NCI-H1436 treated with DMSO at 0.1 percent for 48 hours (cell line): ENCODE data around the gene POLR1G.
"Not testable (repeated sequence)": the region's sequence is repeated elsewhere in the genome, so short reads cannot be mapped to it uniquely, and the experiment has no call there.

Source experiments
- DNase-seq: peaks from one replicate; lab custom pipeline; 2025; lab: John Stamatoyannopoulos, UW

POLR1G gene

DNA sequence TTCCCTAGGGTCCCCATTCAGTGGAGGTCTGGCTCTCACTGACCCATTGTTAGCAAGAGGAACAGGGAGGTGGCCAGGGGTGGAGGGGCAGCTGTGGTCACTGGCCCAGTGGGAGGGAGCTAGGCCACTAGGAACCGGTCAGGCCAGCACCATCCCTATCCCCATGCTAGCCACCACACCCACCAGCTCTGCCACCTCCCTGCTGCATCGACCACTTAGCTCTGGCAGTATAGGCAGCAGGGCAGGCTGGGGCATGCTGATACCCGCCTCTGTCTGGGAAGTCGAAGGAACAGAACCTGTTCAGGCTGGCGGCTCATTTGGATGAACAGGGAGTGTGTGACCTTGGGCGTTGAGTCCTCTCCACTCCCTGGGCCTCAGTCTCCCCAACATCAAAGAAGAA is 6.3 kb upstream of the POLR1G start:
- DNase-seq, result no peak

DNA sequence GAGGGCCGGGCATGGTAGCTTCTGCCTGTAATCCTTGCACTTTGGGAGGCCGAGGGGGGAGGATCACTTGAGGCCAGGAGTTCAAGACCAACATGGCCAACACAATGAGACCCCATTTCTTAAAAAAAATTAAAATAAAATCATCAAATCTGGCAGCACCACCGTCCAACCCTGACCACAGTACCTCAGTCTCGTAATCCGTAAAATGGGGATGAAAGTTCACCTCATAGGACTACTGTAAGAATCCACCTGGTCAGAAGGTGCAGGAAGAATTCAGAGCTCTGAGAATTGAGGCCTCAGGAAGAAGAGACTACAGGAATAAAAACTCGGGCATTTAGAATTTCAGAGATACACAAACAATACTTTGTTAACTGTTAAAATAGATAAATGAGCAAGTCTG is 4.6 kb upstream of the POLR1G start:
- no peak for DNase-seq

DNA sequence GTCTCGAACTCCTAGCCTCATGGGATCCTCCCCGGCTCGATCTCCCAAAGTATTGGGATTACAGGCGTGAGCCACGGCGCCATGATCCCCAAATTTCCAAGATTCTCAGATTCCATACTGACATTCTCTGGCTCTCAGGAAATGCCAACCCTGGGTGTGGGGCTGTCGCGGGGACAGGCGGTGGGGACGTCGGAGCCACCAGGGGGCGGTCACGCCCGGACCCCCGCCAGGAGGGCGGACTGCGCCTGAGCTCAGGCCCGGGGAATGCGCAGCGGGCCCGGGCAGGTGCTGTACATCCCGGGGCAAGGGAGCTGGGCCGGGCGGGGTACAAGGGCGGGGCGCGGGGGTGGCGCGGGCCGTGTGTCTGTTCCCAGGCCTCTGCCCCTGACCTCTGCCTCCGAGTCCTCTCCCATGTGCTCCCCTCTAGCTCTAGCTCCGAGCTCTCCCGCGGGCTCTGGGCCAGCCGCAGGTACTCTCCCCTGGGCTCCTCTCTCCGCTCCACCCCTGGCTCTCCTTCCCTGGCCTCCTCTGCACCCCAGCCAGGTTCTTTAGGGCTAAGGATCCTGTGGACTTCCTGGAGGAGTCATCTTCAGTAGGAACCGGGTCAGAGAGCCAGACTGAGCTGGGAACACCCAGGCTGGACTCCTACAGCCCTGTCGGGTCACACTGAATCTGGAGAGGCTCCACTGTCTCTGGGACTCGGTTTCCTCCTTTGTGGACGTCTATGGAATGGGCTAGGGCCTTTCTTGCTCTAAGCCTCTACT is 4.0 kb upstream of the POLR1G start:
- no peak for DNase-seq

DNA sequence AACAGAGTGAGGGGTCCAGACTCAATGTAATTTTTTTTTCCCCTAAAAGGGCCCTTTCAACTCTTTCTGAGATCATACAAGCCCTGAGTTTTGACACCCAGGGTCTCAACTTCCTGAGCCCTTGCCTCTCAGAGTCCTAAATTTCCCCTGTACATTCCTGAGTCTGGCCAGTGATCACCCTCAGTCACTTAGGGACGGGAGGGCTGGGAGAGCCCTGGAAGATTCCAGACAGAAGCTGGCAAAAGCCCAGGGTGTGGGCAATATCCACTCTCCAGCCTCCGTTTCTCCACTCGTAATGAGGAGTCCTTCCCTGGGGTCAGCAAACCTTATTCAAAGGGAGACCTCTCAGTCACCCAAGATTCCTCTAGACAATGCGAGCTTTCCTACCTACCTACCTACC is 3.2 kb upstream of the POLR1G start:
- no peak for DNase-seq

DNA sequence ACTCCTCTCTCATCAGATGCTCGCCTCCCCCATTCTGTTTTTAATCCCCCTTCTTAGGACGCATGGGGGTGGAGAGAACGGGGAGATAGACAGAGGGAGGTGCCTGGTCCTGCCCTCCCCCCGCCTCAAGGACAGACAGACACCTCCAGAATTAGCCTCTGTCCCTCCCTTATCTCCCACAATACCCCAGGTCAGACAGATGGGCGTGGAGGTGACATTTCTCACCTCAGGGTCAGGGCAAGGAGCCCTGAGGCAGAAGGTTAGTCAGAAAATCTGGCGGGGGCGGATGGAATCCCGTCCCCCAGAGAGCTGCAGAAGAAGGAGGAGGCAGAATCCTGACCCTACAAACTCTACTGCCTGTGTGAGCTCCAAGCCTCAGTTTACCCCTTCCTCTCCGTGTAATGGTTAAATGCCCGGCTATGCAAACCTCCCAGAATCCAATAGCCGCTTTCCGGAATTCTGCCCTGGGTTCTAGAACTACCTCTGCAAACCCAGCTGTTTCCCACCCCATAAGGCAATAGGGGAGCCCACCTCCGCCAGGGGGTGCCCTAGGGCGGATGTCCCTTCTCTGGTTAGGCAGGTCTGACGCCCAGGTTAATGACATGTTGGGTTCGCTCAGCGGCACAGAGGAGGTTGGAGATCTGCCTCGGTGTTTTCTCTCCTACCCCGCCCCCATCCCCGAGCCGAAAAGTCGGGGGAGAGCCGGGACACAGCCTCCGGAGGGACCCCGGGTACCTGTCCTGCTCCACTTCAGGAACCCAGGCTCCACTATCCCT is 2.5 kb upstream of the POLR1G start:
- DNase-seq, result no peak

DNA sequence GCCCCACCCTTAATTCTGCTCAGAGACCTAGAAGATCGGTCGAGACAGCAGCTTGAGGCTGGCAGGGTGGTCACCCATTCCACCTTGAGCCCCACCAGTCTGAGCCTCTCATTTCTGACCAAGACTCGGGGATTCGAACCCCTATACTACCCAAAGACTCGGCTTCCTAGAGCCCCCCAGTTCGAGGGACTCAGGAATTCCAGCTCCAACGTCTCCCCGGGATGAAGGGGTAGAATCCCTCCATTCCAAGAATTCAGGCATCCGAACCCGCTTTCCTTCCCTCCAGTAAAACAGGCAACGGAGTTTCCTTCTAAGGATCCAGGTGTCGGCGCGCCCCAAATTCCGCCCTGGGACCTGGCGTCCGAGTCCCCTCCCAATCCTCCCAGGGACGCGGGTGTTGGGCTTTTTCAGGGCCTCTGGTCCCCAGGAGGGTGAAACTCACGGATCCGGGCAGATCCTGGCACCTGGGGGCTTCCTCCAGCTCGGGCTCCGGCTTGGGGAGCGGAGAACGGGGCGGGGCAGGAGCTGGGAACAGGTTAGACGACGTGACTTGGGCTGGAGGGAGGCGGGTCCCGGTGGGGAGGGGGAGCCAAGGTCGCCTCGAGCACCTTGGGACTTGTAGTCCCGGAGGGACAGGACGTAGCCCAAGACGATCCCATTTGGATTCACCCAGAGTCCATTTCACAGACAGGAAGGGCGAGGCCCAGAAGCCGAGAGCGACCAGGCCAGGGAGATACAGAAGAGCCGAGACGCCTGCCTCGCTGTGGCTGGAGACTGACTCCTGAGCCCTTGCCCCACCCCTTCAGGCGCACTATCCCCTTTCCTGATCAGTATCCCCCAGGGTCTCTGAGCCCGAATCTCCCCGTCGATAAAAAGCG is 1.6 kb upstream of the POLR1G start, which contains the start of gene PPP1R13L:
Gene PPP1R13L, minus strand, starts transcription at position 513 of the 878 bp plus-strand sequence. CDS start 6,751 bp downstream, outside the sequence.
- peak; percentile 8 for DNase-seq

DNA sequence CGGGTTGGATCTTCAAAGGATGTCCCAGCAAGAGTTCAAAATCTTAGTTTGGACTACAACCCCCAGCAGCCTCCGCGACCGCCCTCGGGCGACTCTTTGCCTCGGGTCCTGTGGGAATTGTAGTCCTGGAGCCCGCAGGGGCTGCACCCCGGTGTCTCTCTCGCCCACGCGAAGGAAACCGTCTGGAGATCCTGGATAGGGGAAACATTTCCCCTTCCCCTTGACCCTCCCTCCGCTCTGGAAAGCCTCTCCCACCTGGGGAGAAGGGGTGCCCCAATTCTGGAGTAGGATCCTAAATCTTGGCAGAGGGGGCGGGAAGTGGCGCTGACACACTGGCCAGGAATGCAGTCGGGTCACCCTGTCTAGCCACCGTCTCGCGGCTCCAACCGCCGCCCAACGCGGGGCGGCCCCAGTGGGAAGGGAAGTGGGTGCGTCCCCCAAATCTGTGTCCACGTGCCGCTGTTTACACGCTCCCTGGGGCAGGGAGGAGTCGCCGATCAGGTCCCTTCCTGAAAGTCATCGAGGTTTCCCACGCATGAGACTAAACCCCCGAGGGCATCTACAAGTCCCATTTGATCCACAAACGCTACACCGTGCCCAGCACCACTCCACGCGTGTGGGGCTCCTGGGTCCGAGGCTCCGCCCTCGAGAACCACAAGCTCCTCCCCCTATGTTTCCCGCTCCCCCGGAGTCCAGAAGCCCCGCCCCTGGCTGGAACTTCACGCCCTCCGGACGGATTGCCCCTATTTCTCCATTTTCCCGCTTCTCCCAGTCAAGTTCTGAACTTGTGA is 814 bp upstream of the POLR1G start:
- DNase-seq, result peak; percentile 56

DNA sequence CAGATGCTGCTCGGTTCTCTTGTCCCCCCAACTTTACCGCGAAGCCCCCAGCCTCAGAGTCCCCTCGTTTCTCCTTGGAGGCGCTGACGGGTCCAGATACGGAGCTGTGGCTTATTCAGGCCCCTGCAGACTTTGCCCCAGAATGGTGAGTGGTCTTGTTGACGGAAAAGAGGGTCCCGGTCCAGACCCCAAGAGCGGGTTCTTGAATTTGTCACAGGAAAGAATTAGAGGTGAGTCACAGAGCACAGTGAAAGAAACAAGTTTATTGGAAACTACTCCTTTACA is 589 bp downstream of the POLR1G start:
- DNase-seq, result no peak

DNA sequence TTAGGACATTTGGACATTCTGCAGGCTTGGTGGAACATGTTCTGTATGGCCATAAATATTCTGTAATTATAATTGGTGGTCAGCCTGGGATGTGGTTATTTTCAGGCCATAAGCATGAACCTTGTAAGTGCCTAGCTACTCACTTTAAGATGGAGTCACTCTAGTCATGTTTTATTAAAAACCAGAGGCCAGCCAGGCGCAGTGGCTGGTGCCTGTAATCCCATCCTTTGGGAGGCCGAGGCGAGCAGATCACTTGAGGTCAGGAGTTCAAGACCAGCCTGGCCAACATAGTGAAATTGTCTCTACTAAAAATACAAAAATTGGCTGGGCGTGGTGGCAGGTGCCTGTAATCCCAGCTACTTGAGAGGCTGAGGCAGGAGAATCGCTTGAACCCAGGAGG is 1.1 kb downstream of the POLR1G start:
- DNase-seq, result not testable (repeated sequence)

DNA sequence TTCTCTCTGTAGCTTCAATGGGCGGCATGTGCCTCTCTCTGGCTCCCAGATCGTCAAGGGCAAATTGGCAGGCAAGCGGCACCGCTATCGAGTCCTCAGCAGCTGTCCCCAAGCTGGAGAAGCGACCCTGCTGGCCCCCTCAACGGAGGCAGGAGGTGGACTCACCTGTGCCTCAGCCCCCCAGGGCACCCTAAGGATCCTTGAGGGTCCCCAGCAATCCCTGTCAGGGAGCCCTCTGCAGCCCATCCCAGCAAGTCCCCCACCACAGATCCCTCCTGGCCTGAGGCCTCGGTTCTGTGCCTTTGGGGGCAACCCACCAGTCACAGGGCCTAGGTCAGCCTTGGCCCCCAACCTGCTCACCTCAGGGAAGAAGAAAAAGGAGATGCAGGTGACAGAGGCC is 1.7 kb downstream of the POLR1G start:
- no peak for DNase-seq

DNA sequence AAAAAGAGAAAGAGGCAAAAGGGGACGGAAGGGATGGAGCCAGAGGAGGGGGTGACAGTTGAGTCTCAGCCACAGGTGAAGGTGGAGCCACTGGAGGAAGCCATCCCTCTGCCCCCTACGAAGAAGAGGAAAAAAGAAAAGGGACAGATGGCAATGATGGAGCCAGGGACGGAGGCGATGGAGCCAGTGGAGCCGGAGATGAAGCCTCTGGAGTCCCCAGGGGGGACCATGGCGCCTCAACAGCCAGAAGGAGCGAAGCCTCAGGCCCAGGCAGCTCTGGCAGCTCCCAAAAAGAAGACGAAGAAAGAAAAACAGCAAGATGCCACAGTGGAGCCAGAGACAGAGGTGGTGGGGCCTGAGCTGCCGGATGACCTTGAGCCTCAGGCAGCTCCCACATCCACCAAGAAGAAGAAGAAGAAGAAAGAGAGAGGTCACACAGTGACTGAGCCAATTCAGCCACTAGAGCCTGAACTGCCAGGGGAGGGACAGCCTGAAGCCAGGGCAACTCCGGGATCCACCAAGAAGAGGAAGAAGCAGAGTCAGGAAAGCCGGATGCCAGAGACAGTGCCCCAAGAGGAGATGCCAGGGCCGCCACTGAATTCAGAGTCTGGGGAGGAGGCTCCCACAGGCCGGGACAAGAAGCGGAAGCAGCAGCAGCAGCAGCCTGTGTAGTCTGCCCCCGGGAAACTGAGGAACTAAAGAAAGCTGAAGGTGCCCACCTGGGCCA is 2.5 kb downstream of the POLR1G start:
- no peak for DNase-seq

DNA sequence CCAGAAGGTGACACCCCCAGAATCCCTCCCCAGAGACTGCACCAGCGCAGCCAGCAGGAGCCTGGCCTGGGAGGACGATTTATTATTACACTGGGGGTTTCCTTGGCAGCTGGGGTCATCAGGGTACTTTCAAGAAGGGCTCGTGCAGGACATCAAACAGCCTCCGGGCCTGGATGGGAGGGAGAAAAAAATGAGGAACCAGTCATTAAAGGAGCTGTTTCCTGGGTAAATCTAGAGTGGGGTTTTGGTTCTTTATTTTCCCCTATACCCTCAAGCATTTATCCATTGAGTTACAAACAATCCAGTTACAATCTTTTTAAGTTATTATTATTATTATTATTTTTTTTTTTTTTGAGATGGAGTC is 3.1 kb downstream of the POLR1G start:
- DNase-seq, result no peak

DNA sequence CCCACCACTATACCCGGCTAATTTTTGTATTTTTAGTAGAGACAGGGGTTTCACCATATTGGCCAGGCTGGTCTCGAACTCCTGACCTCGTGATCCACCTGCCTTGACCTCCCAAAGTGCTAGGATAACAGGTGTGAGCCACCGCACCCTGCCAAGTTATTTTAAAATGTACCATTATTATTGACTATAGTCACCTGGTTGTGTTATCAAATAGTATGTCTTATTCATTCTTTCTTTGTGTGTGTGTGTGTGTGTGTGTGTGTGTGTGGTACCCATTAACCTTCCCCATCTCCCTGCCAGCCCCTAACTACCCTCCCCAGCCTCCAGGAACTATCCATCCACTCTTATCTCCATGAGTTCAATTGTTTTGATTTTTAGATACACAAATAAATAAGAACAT is 3.9 kb downstream of the POLR1G start:
- not testable (repeated sequence) for DNase-seq

DNA sequence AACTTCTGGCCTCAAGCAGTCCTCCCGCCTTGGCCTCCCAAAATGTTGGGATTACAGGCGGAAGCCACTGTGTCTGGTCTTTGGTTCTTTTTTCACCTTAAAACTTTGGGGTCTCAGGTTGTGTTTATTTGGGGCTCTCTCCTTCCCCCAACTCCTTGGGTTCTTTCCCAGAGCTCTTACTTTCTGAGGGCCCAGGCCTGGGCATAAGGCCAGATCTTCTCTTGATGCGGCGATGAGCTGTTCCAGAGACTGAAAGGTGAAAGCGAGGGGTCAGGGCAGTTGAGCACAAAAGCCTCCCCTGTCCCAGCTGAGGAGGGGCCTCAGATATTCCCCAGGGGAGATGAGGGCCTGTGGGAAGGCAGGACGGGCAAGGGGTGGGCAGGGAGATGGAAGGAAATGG is 7.1 kb downstream of the POLR1G start:
- DNase-seq, result no peak

DNA sequence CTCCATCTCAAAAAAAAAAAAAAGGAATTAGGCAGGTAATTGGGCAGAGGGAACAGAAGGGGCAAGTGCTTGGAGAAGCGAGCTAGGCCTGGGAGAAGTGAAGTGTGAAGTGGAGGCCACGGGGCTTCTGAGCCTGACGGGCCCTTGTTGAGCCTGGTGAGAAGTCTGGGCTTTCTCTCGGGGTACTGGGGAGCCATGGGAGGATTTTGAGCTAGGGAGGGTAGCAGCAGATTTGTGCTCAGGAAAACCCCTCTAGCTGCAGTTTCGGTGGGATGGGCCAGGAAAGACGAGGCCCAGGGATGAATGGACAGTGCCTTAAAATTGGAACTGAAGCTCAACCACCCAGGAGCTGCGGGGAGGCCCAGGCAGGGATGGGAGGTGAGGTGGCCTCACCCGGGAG is 8.0 kb downstream of the POLR1G start:
- no peak for DNase-seq

DNA sequence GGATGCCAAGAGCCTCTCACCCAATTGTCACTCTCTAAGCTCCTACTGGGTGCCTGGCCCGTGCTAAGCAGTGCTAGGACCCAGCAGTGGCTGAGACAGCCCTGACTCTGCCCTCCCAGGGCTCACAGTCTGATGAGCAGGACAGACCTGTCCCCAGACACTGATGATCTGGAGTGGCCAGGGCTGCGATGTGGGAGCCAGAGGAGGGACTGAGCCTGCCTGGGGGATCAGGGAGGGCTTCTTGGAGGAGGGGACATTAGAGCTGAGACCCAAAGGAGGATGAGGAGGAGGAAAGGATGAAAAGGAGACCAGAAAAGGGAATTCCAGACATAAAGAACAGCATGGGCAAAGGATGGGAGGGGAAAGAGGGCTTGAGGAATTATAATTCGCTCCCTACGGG is 10.7 kb downstream of the POLR1G start:
- DNase-seq, result no peak

DNA sequence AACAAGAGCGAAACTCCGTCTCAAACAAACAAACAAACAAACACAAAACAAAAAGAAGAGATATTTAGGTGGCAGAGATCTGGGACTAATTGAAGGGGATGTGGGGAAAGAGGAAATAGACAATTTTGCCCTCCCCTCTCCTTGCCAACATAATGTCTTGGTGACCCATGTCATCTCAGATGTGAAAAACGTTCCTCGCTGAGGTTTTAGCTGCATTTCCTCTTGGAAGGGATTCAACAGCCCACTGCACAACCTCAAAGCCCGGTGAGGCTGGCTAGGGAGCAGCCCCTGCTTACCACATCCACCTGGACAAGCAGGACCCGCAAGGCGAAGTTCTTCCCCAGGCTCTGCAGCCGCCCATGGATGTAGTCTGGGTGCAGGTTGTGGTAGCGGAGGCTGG is 12.4 kb downstream of the POLR1G start:
- DNase-seq, result no peak

DNA sequence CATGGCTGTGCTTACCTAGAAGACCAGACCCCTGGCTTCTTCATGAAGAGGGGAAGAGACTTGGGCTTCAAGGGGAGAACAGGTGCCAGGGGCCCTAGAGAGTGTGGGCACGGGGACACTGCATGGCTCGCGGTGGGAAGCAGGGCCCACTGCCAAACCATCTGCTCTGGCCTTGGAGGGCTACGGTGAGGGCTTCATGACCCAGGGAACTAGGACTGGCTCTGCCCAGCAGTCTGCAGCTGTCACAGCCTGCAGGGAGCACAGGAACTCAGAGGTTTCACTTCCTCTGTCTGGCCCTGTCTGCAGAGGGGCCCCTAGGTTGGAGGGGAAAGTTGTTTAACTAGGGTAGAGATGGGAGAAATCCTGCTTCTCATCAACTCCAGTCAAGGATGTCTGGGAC is 13.0 kb downstream of the POLR1G start:
- no peak for DNase-seq

DNA sequence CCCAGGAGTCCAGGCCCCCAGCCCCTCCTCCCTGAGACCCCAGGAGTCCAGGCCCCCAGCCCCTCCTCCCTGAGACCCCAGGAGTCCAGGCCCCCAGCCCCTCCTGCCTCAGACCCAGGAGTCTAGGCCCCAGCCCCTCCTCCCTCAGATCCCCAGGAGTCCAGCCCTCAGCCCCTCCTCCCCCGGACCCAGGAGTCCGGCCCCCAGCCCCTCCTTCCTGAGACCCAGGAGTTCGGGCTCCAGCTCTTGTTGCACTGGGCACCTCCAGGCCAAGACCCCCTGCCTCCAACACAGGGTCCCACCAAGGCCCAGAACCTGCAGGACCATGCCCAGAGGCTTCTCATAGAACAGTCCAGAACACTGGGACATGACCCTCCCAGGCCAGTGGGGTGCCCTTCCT is 13.5 kb downstream of the POLR1G start:
- DNase-seq, result no peak

DNA sequence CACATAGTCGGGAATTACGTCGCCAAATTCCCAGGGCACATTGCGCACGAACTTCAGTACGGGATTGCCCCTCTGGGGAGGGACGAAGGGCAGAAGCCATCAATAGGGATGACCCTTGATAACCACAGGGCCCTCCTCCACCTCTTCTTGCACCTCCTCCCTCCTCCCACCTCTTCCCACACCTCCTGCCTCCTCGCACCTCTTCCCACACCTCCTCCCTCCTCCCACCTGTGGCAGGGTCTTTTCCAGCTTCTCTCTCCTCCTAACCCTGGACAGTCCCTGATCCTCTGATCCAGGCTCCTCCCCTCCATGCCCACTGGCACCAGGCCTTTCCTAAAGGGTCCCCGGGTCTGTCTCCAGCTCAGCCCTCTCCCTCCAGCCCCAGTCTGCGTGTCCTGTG is 13.9 kb downstream of the POLR1G start:
- no peak for DNase-seq

DNA sequence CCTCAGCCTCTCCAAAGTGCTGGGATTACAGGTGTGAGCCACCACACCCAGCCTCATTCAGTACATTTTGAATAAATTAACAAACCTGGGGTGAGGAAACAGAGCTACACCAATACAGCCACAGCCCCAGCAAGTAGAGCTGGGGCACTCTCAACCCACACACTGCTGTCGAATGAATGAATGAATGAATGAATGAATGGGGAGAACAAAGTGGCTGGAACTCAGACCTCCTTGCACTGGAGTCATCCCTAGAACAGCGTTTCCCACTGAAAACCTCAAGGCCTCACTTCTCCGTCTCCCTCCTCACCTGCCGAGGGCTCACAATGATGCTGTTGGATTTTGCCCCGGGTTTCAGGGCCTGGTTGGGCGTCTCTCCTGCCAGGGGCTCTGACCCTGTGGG is 14.4 kb downstream of the POLR1G start:
- no peak for DNase-seq
